Measurements from ENCODE around the gene ADAMTS20. TPM values are rescaled to one million over a fixed set of nuclear protein-coding genes. Genes with fewer than 3 reads are reported as not detected.

ADAMTS20 gene
- total RNA-seq, 1 experiment from 2014 or later = 2.7 TPM

DNA sequence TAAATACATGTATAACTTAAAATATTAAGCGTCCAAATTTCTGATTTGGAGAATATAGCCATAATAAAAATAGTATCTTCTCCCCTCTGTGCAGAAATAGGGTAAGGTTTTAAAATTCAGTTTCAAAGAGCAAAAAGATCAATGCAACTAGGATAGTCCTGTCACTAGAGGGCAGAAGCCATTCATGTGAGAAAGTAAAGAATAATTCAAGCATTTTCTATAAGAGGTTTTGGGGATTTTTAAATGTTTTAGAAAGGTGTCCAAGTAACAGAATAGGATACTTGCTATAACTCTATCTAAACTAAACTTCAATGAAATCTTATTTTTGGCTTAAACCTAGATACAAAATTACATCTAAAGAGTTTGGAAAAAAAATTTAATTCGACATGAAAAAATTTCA lies 50.3 kb downstream of the ADAMTS20 start:
- H4K91ac ChIP-seq (ENCODE audit: insufficient read length, low read depth, low read length) = no peak overlapping the region
- no peak overlapping the region for H3K56ac ChIP-seq (ENCODE audit: insufficient read length, low read depth, low read length)
- H3K4me1 Mint-ChIP-seq = no peaks in the 10 kb centered on the region
- H4K5ac ChIP-seq (ENCODE audit: insufficient read length, low read depth, low read length) = no peak overlapping the region
- no peak overlapping the region for H3K4me3 Mint-ChIP-seq
- H3K79me1 ChIP-seq (ENCODE audit: insufficient read depth, low read depth, low read length, poor library complexity, severe bottlenecking) = no peaks in the 10 kb centered on the region
- H3T11ph ChIP-seq (ENCODE audit: low read length) = no peak overlapping the region
- H3K4ac ChIP-seq (ENCODE audit: low read depth, low read length) = no peak overlapping the region
- H3K18ac ChIP-seq (ENCODE audit: insufficient read length, low read depth, low read length) = no peak overlapping the region
- peak; percentile 73 for TF ChIP-seq CTCF (conservative IDR thresholded peaks at IDR 0.05)
- H3K27ac ChIP-seq (ENCODE audit: insufficient read length, low read depth, low read length) = no peak overlapping the region
- H3K27me3 Mint-ChIP-seq (ENCODE audit: low read depth) = no peaks in the 10 kb centered on the region
- no peak overlapping the region for H2AK5ac ChIP-seq (ENCODE audit: insufficient read length, low read length)
- H2BK5ac ChIP-seq (ENCODE audit: insufficient read length, low read length) = no peak overlapping the region
- WGBS (ENCODE audit: extremely low coverage, insufficient read length, low lambda C conversion rate) = no CpG with 5 or more reads among the region's 2 CpGs
- no peak overlapping the region for H2BK20ac ChIP-seq (ENCODE audit: low read depth, low read length, poor library complexity, severe bottlenecking)
- H4K20me1 ChIP-seq (ENCODE audit: control insufficient read depth, insufficient read depth, insufficient read length) = no peaks in the 10 kb centered on the region
- H2BK12ac ChIP-seq (ENCODE audit: insufficient read length, low read depth, low read length) = no peak overlapping the region
- no peaks in the 10 kb centered on the region for H3K27me3 ChIP-seq (ENCODE audit: insufficient read depth, low read length)
- H4K8ac ChIP-seq (replicated peaks; ENCODE audit: insufficient read length, low read depth, low read length) = no peak overlapping the region
- H3K23ac ChIP-seq (ENCODE audit: insufficient read length, low read depth, low read length) = no peak overlapping the region
- no peaks in the 10 kb centered on the region for H3K23me2 ChIP-seq (ENCODE audit: insufficient read length, low read depth, low read length, poor library complexity, severe bottlenecking)
- H3K14ac ChIP-seq (ENCODE audit: insufficient read depth, low read length) = no peak overlapping the region
- no peak overlapping the region for H3K9ac ChIP-seq (ENCODE audit: extremely low read depth, insufficient read length, low read length)
- DNase-seq = no peak
- H3K9me3 Mint-ChIP-seq = no peaks in the 10 kb centered on the region
- H3K36me3 Mint-ChIP-seq (ENCODE audit: insufficient read depth in 1 of 3, low read depth in 3 of 3) = peaks cover 0 to 6% (median 5%) of the 10 kb centered on the region in 3 experiments; a peak in 3 of 7 replicates
- H3K27ac Mint-ChIP-seq = no peak overlapping the region
- no peak overlapping the region for H3K4me2 ChIP-seq (ENCODE audit: insufficient read depth, insufficient read length, low read length)
- no peak overlapping the region for H2BK120ac ChIP-seq (ENCODE audit: low read depth, low read length, poor library complexity, severe bottlenecking)
- H3K4me1 ChIP-seq (ENCODE audit: insufficient read depth, low read length) = no peaks in the 10 kb centered on the region
- no peak overlapping the region for H2BK15ac ChIP-seq (ENCODE audit: low read depth, low read length)
- no peaks in the 10 kb centered on the region for H3K9me3 ChIP-seq (ENCODE audit: control insufficient read depth, low read depth, low read length)
- no peaks in the 10 kb centered on the region for H3K79me2 ChIP-seq (ENCODE audit: insufficient read depth, low read length)
- no peak overlapping the region for H2AFZ ChIP-seq (ENCODE audit: low read length)
